KOPT-K1 (cell line): ENCODE data around the gene RANBP3.

Source experiments
- H3K27ac ChIP-seq: fragments of 200-600 bp; sonication (generic); 2 replicates; pipeline ENCODE4 v1.5.1; 2016; ENCODE audit warnings: antibody characterized with exemption, mild to moderate bottlenecking, low read depth, low read length; ENCODE audit not compliant: poor library complexity, severe bottlenecking
- H3K36me3 ChIP-seq: fragments of 200-600 bp; sonication (generic); 2 replicates; pipeline ENCODE4 v1.5.1; 2017; ENCODE audit warnings: antibody characterized with exemption, mild to moderate bottlenecking, low read length, moderate library complexity; ENCODE audit not compliant: insufficient read depth
- H3K9me3 ChIP-seq: fragments of 200-600 bp; sonication (generic); 2 replicates; pipeline ENCODE4 v1.5.1; 2017; ENCODE audit warnings: antibody characterized with exemption, low read length, mild to moderate bottlenecking; ENCODE audit not compliant: insufficient read depth, poor library complexity, severe bottlenecking

RANBP3 gene

DNA sequence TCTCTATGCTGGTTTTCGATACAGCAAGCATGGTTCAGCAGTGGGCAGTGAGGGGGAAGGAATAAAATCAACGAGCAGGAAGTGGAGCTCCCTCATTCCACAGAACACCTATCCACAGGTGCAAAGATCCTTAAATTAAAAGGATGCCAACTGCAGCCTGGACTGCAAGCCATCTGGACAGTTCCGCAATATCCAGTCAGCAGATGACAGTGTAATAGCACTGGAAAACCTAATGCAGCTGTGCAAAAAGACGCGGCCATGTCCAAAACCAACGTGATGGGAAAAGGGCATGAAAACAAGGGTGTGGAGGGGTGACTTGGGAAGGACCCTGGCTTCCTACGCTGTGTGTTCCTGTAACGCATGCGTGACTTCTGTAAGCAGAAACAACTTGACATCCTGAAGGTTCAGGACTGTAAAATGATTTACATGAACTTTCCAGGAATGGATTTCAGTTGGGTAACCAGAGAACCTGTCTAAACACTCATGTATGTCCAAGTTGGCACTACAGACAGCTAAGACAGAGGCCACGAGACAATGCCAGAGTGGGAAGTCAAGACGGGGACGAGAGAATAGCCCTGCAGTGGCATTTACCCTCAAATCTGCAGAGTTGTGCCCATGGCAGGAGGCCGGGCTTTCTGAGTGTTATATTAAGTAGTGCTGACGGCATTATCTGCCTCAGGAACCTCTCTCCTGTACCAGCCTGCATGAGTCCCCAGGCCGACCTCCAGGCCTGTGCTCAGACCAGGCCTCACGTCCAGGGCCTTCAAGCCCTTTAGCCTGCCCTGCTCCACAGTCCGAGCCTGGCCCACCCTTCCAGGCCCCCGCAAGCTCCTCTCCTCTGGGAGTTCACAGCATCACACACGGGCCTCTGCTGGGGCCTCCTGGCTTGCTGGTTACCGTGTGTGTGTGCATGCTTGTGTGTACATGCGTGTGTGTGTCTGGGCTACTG is 37.4 kb downstream of the RANBP3 start:
- H3K27ac ChIP-seq: no peak overlapping the region
- no peaks in the 10 kb centered on the region for H3K9me3 ChIP-seq
- peaks cover 92% of the 10 kb centered on the region for H3K36me3 ChIP-seq

DNA sequence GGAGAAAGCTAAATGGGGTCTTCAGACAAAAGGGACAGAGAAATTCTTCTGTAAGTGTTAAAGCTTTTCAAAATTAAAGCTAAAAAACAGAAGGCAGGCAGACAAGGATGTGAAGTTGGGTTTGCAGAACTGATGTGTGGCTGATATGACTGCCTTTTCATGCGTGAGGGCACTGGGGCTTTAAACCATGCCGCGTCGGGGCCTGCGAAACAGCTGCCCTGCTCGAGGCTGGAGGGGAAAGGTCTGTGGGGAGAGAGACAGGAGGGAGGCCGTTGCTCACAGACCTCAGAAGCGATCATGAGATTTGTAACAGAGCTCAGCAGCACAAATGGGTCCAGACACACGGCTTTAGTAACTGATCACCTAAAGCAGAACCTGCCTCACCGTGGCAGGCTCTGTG is 40.4 kb downstream of the RANBP3 start:
- Histone ChIP-seq H3K9me3 (no peaks in the 10 kb centered on the region), H3K27ac (no peak overlapping the region), H3K36me3 (peaks cover 88% of the 10 kb centered on the region)

DNA sequence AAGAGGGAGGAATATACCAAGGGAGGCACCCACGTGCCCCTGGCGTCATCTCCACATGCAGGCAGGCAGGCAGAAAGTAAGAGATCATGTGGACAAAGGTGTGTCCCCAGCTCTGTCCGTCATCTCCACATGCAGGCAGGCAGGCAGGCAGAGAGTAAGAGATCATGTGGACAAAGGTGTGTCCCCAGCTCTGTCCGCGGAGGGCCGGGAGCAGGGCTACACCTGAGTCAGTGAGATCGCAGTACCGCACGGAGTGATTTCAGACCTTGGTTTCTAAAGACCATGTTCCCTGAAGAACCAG is 41.7 kb downstream of the RANBP3 start:
- peaks cover 88% of the 10 kb centered on the region for H3K36me3 ChIP-seq
- H3K9me3 ChIP-seq: no peaks in the 10 kb centered on the region
- H3K27ac ChIP-seq: no peak overlapping the region

DNA sequence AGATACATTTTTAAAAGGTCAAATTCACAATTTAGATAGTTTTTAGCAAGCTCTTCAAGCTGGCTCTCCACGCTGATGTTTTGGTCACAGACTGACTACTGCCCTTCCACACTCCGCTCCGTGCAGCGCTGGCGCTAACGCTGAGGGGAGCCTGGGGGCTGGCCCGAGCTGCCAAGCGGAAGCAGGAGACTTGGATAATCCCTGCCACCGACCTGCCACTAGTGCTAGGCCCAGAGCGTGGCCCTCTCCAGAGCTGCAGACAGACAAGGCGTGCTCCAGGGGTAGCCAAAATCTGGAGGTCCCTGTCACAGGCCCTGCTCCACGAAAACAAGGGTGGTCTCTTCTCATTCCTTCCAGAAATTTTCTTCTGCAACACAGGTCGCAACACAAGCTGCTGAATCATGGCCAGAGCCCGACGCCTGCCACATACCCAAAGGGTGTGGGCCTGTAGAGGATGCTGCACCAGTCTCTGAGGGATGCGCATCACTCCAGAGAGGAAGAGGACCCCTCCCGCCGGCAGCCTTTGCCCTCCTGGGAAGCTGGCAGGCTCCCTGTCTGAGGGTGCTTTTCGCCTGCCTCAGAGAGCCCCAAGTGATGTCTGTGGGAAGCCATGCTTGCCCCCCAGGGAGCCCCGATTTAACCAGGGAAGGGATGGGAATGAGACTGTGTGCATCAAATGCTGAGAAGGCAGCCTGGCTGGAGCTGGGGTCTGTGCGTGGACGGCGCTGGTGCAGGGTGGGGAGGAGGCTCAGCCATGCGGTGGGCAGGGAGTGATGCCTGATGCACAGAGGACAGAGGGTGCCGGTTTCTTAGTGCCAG is 42.3 kb downstream of the RANBP3 start:
- no peaks in the 10 kb centered on the region for H3K9me3 ChIP-seq
- peaks cover 88% of the 10 kb centered on the region for H3K36me3 ChIP-seq
- no peak overlapping the region for H3K27ac ChIP-seq

DNA sequence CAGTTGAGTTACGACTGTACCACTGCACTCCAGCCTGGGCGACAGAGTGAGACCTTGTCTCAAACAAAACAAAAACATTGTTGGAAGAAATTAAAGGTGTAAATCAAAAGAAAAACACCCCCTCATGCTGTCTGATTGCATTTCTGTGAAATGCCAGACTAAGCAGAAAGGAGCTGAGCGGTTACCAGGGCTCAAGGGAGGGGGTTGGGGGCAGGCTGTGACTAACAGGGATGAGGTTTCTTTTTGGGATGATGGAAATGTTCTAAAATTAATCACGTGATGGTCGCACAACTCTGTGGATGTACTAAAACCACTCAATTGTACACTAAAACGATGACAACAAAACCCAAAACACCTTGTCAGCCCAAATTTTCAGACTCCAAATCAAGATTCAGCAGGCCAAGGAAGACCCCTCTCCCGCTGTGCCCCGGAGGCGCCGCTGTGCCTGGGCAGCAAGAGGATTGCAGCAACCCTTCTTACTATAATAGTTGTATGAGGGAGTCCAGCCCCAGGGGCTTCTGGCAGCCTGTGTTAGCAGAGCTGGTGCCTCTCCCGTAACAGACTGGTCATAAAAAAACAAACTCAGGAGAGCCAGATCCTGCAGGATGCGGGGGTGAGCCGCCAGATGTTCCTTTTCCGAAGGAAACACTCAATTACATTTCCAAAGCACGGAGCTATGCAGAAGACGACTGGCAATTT is 43.0 kb downstream of the RANBP3 start:
- peaks cover 88% of the 10 kb centered on the region for H3K36me3 ChIP-seq
- H3K9me3 ChIP-seq: no peaks in the 10 kb centered on the region
- H3K27ac ChIP-seq: no peak overlapping the region

DNA sequence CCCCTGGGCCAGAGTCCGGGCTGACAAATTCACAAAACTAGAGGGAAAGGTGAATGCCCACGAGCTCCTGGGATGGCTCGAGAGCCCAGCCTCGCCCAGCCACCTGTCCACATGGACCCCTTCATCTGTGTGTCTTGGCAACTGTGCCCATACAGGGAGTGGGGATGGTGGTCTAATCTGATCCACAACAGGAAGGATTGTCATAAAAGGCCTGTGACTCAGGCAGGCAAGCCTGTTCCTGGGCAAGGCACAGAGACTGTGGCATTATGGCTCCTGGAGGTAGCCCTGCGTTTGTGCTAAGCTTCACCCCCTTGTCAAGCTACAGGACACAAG is 43.9 kb downstream of the RANBP3 start:
- peaks cover 88% of the 10 kb centered on the region for H3K36me3 ChIP-seq
- no peak overlapping the region for H3K27ac ChIP-seq
- H3K9me3 ChIP-seq: no peaks in the 10 kb centered on the region

DNA sequence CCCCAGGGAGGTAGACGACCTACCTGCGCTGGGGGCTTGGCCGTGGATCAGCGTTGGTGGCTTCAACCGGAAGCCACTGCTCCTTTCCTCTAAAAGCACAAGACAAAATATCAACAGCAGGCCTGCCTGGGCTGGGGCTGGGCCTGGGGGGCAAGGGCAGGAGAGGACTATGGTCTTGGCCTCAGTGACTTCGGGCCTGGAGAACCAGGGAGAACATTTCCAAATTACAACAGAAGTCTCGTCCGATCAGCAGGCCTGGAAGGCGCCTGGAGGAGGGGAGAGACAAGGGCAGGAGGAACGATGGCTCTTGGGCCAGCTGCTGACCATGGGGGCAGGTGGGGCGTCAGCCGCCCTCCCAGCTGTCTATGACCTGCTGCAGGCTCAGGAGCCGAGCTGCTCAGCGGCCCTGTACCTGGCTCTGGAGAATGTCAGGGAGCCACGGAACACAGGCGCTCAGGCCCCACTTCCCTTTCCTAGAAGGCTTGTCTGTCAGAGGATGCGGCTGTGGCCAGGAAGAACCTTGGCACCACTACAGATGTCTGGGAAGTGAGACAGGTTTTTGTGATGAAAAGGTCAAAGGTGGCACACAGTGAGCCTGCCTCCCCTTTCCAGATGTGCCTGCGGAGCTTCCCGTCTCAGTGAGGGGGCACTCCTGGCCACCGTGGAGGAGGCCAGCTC is 44.4 kb downstream of the RANBP3 start:
- H3K27ac ChIP-seq: no peak overlapping the region
- H3K9me3 ChIP-seq: no peaks in the 10 kb centered on the region
- H3K36me3 ChIP-seq: peaks cover 88% of the 10 kb centered on the region

DNA sequence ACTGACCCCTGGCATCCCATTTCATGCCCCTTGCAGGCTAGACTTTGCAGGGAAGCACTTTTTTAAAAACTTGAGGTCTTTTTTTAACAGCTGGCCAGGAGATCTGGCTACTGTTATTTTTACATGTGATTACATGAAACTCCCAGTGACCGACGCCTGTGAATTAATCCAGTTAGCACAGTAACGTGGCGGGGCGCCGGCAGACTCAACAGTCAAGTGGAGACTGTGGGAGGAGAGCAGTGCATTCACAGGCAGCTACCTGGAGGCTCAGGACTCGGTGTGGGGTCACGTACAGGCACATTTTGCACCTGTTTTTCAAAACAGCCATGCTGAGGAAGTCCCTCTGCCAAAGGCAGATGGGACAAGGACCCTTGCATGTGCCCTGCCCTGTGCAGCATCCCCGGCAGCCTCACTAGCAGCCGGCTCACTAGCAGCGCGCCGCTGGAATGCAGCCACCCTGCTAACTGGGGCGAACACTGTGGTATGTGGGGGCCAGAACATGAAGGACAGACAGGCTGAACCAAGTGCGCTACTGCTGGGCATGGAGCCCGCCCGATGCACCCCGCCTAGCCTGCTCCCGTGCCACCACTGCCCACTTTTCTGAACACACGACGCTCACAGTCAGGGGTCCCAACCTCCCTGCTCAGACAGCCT is 45.2 kb downstream of the RANBP3 start:
- Histone ChIP-seq H3K9me3 (no peaks in the 10 kb centered on the region), H3K36me3 (peaks cover 88% of the 10 kb centered on the region), H3K27ac (no peak overlapping the region)

DNA sequence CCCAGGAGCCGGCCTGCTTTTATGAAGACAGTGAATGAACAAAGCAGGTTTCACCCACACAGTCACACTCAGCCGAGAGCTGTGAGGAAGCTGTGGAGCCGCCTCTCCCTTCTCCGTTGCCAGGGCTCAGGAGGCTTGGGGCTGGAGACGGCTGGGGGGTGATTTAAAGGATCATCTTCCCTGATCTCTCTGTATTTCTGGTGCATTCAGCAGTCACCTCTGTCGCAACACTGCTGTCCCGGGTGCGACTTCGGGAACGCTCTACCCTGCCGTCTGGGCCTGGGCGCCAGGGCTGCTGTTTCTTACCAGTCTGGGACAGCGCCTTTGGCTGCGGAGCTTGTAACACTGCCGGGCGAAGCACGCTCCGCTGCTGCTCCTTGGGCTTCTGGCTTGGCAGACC is 45.8 kb downstream of the RANBP3 start:
- Histone ChIP-seq H3K9me3 (no peaks in the 10 kb centered on the region), H3K27ac (no peak overlapping the region), H3K36me3 (peaks cover 88% of the 10 kb centered on the region)

DNA sequence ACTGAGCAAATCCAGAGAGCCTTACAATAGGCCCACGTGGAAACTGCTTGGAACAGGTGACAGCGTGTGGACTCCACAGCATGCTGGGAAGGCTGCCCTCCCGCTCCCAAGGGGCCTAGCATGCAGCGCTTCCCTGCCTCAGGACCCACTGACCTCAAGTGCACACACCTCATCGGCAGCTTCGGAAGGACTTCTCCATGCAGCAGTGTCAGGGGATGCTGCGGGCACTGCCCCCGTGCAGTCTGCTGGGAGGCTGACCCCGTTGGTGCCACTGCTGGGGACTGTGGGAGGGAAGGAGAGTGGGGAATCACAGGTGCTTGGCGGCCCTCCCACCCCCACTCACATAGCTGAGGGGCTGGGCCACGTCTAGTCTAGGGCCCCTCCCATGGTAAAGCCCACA is 46.7 kb downstream of the RANBP3 start:
- H3K36me3 ChIP-seq: peaks cover 88% of the 10 kb centered on the region
- no peak overlapping the region for H3K27ac ChIP-seq
- no peaks in the 10 kb centered on the region for H3K9me3 ChIP-seq

DNA sequence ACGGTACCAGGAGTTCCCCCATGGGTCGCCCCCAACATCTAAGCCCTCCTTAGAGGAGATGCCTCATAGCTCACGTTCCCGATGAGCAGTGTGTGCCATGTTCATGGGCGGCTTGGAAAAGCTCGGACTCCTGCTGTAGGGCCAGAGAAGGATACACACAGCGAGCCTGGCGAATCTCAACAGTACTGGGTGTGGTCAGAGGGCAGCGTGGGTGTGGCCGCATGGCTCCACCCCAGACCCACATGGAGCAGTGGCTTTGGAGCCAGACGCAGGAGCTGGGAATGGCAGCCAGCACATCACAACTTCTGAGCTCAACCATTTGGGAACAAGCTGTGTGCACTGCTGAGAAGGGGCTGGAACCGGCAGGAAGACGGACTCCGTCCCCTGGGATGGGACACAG is 48.3 kb downstream of the RANBP3 start:
- H3K9me3 ChIP-seq: no peaks in the 10 kb centered on the region
- peaks cover 95% of the 10 kb centered on the region for H3K36me3 ChIP-seq
- no peak overlapping the region for H3K27ac ChIP-seq

DNA sequence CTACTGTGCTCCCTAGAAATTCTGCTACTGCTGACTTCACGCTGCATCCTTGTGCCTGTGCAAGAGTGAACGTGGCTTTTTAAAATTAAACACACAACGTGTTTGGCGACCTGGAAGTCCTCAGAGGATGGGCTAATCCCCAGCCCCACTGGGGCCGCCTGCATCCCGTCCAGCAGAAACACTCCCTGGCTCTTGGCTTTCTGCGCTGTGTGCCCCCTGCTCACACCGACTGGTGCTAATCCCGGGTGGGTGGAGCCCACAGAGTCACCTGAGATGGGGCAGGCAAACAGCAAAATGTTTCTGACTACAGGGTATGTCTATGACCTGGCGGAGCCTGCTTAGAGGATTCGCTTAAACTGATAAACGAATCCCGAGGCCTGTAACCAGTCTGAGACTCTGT is 48.8 kb downstream of the RANBP3 start:
- H3K36me3 ChIP-seq: peaks cover 99% of the 10 kb centered on the region
- H3K27ac ChIP-seq: no peak overlapping the region
- no peaks in the 10 kb centered on the region for H3K9me3 ChIP-seq

DNA sequence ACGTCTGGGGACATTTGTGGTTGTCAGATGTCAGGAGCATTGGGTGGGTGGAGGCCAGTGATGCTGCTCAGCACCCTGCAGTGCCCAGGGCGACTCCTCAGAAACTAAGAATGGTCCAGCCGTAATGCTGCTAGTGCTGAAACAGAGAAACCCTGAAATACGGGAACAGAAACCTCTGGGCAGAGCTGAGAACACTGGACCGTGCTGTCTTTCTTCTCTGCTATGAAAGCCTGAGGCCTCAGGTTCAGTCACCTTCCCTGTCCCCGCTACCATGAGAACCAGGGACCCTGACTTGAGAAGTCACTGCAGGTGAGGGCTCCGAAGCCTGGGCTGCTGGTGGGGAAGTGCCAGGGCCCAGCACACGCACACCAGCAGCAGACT is 50.5 kb downstream of the RANBP3 start:
- Histone ChIP-seq H3K9me3 (no peaks in the 10 kb centered on the region), H3K27ac (no peak overlapping the region), H3K36me3 (peaks cover 99% of the 10 kb centered on the region)

DNA sequence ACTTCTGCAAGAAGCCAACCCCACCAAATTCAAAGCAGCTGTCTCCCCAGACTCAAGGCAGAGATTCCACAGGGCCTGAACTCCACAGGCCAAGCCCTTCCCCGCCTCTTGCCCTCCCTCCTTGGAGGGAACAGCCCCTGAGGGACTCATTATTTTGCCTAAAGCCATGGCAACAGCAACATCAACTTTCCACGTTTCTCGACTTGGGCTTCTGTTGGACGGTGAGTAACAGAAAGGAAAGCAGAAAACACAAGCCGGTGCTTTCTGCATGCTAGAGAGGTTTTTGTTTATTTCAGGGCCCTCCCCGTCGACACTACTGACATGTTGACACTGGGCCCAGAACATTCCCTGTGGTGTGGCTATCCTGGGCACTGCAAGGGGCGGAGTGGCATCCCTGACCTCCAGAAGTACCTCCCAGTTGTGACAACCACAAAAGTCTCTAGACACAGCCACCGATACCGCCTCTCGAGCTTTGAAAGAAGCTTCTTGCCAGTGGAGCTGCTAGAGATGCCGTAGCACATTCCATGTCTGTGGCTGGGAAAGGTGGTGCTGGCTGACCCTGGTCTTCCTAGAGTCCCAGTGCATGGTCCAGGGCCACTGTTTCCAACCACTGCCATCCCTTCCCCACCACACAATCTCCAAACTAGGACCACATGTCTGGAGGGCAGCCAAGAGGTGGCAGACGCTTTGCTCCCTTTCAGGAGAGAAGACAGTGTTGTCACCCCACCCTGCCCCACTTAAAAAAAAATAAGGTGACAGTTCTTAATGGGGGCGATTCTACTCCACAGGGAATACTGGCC is 51.1 kb downstream of the RANBP3 start:
- Histone ChIP-seq H3K27ac (no peak overlapping the region), H3K36me3 (peaks cover 99% of the 10 kb centered on the region), H3K9me3 (no peaks in the 10 kb centered on the region)
